ENCODE results near the gene OR1A1. TPM values are rescaled to one million over a fixed set of nuclear protein-coding genes. Genes with fewer than 3 reads are reported as not detected.

Gene OR1A1, protein sequence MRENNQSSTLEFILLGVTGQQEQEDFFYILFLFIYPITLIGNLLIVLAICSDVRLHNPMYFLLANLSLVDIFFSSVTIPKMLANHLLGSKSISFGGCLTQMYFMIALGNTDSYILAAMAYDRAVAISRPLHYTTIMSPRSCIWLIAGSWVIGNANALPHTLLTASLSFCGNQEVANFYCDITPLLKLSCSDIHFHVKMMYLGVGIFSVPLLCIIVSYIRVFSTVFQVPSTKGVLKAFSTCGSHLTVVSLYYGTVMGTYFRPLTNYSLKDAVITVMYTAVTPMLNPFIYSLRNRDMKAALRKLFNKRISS
- total RNA-seq, result not detected in 2 replicates

DNA sequence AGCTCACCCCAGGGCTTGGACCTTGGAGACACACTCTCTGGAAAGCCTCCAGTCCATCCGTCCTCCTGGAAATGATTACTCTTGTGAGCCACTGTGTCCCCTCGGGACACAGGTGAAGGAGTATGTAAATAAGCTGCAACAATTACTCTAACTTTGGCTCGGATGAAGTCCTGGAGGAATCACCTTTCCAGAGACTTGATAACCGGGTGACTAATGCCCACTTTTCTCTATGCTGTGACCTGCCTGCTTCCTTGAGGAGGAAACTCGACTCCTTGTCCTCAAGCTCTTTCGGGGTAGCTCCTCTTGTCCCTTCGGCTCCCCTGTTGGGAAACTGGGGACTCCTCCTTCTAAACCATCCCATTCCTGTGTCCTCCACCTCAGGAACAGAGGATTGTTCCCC is at the start of gene OR1A1:
Gene OR1A1 (plus strand): TSS at position 301 of the 400 bp plus-strand sequence. CDS start 7,954 bp downstream, outside the sequence.

GRCh38 chr17:3197219-3197618 is 10.2 kb upstream of the OR1A1 start, which contains the start of gene OR1A2:
TSS of gene OR1A2 (plus strand) at chr17:3197519. CDS start at chr17:3197519, 0 bp downstream.

Other genes starting within 250 kb of the OR1A1 start
- gene OR1D5, start 144.1 kb upstream of the OR1A1 start, total RNA-seq, result not detected in 2 replicates
- not detected in 2 replicates for gene OR1D2, start 103.2 kb upstream of the OR1A1 start, total RNA-seq
- not detected in 2 replicates for gene OR1G1, start 80.1 kb upstream of the OR1A1 start, total RNA-seq
- gene OR1A2, start 10.1 kb upstream of the OR1A1 start, total RNA-seq, result not detected in 2 replicates
- gene OR3A1, start 90.7 kb downstream of the OR1A1 start, total RNA-seq, result not detected in 2 replicates
- not detected in 2 replicates for gene OR3A2, start 178.6 kb downstream of the OR1A1 start, total RNA-seq
- gene OR1E1, start 190.7 kb downstream of the OR1A1 start, total RNA-seq, result not detected in 2 replicates
- not detected in 2 replicates for gene OR3A3, start 203.7 kb downstream of the OR1A1 start, total RNA-seq
- not detected in 2 replicates for gene OR1E2, start 226.2 kb downstream of the OR1A1 start, total RNA-seq

Data from smooth muscle cell of the umbilical artery (primary cell).